Stimulated activated CD8-positive, alpha-beta memory T cell treated with anti-CD3 and anti-CD28 coated beads, Interleukin-4, amount 100 ng/mL, for 24 hours (primary cell): Measurements from ENCODE around the gene BHLHE23.

Experiments
- DNase-seq: peaks from one replicate; pipeline ENCODE4 v3.0.0-alpha.2; 2020; ENCODE audit warnings: low read depth

The BHLHE23 gene

DNA sequence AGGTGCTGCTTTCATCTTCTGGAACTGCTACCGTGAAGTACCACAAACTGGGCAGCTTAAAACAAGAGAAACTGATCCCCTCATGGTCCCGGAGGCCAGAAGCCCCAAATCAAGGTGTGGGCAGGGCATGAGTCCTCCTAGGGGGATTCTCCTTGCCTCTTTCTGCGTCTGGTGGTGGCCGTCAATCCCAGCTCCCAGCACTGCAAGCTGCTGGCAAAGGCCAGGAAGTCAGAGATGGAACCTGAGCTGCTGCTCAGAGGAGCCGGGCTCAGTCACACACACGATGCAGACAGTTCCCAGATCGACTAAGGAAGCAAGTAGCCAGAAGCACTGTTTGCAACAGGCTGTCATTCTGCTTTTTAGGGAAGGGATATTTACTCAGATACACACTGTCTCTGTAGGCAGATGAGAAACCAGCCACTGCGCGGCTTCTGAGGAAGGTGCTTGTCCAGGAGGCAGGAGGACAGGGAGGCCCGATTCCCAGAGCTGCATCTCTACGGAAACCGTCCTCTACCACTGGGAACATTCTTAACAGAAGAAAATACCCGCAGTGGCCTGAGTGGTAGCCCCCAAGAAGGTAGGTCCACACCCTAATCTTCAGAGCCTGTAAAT lies 15.5 kb downstream of the BHLHE23 start:
- DNase-seq, result no peak

- DNase-seq, result no peak
Measured at GRCh38 chr20:62990306-62990825, 16.4 kb downstream of the BHLHE23 start.

DNA sequence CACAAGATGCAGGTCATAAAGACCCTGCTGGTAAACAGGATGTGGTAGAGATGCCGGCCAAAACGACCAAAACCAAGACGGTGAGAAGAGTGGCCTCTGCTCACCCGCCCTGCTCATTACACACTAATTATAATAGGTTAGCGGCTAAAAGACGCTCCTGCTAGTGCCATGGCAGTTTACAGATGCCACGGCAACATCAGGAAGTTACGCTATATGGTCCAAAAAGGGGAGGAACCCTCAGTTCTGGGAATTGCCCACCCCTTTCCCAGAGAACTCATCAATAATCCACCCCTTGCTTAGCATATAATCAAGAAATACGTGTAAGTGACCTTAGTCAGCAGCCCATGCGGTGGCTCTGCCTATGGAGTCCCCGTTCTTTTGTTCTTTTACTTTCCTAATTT lies 17.6 kb downstream of the BHLHE23 start:
- DNase-seq, result no peak

DNA sequence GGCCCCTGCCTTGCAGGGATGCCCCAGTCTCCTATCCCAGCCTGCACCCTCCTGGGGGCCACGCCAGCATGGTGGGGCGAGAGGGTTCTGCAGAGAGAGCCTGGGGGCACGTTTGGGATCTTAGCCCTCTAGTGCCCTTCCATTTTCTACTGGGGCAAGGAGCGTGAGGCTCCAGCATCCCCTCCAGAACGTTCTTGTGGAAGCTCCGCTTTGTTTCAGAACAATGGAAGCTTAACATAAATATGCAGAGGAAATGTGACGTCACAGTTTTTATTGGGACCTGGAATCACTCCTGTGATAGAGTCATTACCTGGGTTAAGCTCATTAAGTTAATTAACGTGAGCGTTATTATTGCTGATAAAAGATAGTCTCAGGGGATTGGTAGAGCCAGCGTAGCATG lies 19.6 kb downstream of the BHLHE23 start:
- DNase-seq, result no peak

DNA sequence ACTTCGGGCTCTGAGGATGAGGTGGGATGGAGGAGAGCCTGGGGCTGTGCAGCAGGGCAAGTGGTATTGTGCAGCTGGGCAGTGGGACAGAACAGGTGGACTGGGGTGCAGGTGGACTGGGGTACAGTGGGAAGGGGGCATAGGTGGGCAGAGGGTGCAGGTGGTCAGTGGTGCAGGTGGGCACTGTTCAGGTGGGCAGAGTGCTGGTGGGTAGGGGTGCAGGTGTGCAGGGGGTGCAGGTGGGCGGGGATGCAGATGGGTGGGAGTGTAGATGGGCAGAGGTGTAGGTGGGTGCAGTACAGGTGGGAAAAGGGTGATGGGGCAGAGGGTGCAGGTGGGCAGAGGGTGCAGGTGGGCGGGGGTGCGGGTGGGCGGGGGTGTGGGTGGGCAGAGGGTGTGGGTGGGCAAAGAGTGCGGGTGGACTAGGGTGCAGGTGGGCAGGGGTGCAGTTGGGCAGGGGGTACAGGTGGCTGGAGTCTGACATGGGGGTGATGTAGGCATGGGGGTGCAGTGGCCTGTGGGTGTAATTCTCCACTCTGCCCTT lies 20.4 kb downstream of the BHLHE23 start:
- DNase-seq, result no peak

DNA sequence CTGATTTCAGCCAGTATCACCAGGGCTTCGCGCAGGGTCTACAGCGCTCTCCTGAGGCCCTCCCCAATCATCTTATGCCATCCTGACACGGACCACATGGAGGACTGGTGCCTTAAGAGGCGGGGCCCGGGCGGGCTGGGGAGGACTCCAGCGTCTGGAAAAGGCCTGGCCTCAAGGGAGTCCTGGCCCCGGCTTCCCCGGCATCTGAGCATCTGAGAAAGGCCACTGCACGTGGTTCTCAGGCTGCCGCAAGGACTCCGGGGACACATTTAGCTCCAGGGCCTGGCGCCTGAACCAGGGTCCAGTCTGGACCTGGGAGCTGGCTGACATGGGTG lies 21.4 kb downstream of the BHLHE23 start:
- no peak for DNase-seq

GRCh38 chr20:62984666-62985443 lies 21.9 kb downstream of the BHLHE23 start:
- DNase-seq, result no peak

GRCh38 chr20:62983210-62983609 lies 23.6 kb downstream of the BHLHE23 start:
- DNase-seq, result no peak

DNA sequence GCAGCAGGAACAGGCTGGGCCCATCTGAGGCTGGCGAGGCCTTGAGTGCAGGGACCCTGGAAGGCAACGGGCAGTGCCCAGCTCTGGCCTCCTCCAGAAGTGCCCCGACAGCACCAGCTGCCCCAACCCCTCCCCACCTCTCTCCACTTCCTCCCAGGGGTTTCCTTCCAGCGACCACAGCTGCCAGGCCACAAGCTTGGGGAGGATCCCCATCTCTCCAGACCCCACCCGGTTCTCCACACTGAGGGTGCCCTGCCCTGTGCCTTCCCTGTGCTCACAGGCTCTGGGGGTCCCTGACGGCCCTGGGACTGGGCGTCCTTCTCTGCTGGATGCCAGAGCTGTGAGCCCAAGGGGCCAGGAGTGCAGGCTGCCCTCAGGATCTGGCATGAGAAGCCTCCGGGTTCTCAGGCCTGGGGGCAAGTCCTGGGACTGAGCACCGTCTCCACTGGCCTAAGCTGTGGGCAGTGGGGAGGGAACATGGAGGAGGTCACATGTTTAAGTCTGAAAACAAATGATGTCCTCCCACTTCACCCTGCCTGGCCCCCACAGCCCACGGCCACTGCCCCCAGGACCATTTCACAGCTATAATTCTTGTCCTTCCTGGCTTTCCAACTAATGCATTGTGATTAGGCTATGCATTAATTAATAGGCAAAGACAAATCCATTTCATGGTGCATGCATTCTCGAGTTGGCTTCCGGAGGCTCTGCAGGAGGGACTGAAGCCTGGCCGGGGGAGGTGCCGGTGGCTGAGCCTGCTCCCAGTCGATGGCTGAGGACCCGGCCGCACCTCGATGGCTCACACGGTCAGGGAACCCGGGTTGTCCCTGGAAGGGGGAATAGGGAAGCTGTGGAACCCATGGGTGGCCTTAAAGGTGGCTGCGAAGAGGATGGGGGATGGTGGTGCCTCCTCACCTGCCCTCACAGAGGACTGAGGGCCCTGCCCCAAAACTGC lies 24.4 kb downstream of the BHLHE23 start:
- DNase-seq, result no peak

DNA sequence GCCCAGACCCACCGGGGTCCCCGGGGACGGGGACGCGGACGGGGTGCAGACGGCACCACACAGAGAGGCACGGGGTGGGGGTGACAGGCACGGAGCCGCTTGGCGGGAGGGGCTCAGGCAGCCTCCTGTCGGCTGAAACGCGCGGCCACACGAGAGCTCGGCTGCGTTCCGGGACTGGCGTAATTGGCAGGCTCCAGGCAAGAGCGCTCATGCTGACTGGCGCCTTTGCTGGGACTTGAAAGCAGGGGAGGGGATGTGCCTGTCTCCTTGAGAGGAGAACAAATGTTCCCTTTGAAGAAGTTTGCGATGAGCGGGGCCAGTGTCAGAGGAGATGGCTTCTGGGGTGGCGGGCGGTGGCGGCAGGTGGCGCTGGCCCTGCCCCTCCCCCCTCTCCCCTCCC lies 25.8 kb downstream of the BHLHE23 start:
- no peak for DNase-seq

DNA sequence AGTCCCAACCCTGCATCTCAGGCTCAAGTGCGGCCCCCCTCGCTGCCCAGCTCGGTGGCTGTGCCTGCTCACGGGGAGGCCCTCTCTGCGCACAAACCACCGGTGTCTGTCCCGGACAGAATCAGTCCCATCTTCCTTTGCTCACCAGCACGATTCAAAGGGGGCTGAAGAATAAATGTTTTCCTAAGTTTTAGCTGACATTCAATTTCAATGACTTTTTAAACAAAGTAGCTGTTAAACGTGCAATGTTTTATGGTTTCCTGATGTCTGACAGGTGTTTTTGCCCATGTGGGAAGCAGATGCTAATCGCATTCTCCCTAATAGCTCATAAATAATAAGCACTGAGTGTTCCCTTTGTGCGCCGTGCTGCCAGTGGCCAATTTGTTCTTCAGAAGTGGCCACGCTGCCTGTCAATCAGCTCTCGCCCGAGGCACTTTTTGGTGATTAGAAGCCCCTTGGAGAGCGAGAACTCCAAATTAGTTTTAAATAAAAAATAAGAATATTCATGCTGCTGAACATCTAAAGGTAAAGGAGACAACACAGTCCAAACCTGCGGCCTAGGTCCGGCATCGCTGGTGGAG lies 26.3 kb downstream of the BHLHE23 start:
- no peak for DNase-seq

GRCh38 chr20:62979876-62980373 lies 26.8 kb downstream of the BHLHE23 start:
- DNase-seq, result no peak

GRCh38 chr20:62979310-62979709 lies 27.5 kb downstream of the BHLHE23 start:
- DNase-seq, result no peak

DNA sequence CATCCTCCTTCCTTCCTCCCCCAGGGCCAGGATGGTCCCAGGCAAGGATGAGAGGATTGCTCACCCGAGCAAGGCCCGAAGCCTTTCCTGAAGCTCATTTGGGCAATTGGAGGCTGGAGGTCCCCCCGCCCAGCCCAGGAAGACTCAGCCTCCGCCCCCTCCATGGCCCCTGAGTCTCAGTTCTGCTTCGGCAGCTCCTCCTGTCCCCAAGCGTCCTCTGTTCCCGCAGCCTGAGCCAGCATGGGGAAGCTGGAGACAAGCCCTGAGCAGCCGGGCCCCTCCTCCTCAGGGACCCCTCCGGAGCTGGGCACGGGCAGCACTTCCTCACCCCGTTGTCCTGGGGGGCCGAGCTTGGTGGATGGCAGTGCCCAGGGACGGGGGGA lies 28.2 kb downstream of the BHLHE23 start:
- DNase-seq, result no peak

DNA sequence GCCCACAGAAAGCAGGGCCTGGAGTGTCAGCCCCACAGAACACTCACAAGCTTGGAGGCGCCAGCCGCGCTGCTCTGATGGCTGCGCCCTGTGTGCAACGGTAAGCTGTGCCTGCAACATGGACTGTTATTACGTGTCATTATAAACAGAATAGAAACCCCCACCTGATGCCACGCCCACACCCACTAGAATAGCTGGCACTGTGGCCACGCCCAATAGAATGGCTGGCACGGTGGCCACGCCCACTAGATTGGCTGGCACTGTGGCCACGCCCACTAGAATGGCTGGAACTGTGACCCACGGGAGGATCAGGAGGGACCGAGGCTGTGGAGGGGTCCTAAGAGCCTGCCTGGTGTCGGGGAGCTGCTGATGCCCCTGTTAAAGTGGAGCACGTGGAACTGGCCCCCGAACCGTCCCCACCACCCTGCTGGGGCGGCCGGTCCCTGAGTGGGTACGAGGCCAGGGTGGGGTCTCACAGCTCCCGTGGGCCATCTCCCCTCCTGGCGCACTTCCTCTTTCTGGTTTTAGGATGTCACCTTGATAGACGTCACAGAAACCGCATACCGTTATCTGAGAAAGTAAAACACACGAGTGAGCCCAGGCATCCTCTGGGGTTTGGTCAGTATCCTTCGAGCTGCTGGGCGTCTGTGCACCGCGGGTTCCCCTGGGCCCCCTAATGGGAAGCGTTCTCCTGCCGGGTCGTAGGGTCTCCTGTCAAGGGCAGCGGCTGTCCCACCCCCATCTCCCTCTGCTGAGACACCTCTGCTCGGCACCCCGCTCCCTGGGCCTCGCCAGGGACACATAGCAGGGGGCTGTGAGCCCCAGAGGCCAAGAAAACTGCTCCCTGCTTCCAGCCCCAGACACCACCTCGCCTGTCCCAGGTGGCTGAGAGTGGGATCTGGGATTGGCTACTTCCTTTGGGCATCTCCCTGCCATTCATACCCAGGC lies 28.9 kb downstream of the BHLHE23 start:
- peak; percentile 45 for DNase-seq

GRCh38 chr20:62976886-62977285 lies 29.9 kb downstream of the BHLHE23 start:
- DNase-seq, result no peak

DNA sequence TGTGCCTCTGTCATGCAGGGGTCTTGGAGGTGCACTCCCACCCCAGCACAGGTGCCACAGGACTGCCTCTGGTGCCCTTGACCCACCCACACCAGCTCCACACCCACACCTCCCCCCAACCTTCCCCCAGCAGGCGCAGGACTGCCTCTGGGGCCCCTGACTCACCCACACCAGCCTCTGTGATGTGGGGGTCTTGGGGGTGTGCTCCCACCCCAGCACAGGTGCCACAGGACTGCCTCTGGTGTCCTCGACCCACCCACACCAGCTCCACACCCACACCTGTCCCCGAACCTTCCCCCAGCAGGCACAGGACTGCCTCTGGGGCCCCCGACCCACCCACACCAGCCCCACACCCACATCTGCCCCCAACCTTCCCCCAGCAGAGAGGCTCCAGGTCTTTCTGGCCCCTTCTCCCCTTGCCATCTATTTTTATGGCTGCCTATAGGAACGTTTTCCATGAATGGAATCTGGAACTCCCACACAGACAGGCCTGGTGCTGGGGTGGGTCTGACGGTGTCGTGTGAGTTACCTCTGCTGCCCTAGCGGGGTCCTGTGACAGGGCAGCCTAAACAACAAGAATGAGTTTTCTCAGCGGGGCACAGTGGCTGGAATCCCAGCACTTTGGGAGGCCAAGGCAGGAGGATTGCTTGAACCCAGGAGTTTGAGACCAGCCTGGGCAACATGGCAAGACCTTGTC lies 30.8 kb downstream of the BHLHE23 start:
- no peak for DNase-seq

- DNase-seq, result no peak
Measured at GRCh38 chr20:62975251-62975760, 31.5 kb downstream of the BHLHE23 start.

GRCh38 chr20:62972845-62973745 lies 33.7 kb downstream of the BHLHE23 start:
- no peak for DNase-seq
